Embryonic facial prominence (tissue), 1 donor: Measurements from ENCODE around the gene CAPN7.

Experiments used
- DNase-seq: peaks from one replicate; pipeline ENCODE4 v3.0.0-alpha.2; 2016; ENCODE audit errors: extremely low spot score

CAPN7 gene

DNA sequence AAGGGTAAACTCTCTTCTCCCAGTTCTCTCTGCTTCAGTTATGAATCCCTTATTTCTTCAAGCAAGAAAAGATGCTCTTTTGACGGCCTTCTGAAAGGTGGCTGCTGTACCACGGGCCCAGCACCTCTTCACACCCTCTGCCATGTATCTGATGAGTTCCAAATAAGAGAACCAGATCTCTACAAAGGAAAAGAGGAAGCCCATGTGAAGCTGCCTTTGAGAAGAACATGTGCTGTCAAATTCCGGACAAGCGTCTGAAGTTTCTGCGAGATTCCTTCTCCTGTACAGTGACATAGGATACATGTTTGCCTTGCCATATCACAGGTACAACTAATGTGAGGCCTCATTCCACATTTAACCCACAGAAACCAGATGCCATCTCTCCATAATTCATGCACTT lies 67.2 kb downstream of the CAPN7 start:
- DNase-seq, result no peak

DNA sequence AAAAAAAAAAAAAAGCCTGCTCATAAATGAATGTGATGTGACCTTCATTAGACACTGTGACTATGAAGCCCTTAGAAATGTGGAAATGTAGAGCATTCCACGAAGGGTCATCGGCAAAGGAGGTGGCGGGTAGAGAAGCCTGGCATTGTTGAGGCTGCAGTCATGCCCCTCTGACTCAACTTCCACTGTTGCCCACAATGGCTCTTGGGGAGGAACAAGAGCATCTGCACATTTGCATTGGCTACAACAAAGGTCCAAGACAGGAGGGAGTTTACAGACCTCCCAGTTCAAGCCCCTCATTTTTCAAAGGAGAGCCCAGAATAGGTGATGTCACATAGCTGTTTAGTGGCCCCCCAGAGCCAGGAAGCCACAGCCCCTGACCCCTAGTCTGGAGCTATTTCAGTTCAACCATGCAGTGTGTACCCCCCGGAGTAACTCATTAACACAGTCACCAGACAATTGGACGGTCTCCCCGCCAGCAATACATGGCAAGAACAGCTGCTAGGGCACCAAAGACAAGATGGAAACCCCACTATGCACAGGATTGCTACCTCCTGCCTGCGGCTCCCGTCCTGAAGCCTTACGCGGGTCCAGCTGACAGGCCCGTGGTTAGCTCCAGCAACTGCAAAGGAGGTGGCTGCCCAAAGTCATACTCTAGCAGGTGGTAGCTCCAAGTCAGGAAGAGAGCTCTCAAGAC lies 70.1 kb downstream of the CAPN7 start:
- DNase-seq, result no peak

DNA sequence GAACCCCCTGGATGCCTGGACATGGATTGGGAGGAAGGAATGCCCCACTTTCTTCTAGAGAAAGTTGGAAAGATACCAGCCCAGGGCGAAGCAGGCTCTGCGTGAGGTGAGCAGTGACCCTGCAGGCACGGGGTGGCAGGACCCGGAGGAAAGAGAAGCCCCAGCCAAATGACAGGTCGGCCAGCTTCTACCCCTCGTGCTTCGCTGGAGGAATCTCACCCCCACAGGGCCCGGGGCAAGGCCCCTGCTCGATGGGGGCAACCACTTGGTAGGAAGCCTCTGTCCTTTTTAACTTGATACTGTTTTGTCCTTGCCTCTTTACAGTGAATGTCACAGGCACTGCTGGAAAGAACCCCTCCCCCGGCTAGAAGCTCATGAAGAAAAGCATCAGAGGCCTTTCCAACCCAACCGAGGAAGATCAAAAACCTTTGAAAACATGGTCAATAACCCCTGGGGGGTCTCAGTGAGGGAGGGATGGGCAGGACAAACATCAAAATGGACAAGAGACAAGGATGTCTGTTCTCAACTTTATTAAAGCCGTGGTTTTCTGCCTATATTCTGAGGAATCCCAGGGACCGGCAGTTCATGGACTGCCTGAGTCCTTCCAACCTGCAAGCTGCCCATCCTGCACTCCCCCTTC lies 71.9 kb downstream of the CAPN7 start:
- DNase-seq, result no peak

DNA sequence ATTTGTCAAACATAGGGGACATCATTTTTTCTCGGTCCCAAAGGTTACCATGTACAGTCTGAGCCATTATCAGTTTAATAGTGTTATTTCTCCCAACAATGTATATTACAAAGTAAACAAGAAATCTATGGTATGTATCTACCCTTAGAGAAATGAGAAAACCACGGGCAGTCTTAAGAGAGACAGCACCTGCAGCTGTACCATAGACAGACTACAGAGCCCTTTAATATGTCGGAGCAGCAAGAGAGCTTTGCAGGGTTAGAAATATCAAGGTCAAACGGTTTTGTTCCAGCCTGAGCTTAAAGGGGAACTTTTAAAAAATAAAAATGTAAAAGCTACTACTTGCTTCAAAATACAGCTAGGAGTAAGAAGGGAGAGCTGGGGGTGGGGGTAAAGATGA lies 73.2 kb downstream of the CAPN7 start:
- DNase-seq, result no peak

DNA sequence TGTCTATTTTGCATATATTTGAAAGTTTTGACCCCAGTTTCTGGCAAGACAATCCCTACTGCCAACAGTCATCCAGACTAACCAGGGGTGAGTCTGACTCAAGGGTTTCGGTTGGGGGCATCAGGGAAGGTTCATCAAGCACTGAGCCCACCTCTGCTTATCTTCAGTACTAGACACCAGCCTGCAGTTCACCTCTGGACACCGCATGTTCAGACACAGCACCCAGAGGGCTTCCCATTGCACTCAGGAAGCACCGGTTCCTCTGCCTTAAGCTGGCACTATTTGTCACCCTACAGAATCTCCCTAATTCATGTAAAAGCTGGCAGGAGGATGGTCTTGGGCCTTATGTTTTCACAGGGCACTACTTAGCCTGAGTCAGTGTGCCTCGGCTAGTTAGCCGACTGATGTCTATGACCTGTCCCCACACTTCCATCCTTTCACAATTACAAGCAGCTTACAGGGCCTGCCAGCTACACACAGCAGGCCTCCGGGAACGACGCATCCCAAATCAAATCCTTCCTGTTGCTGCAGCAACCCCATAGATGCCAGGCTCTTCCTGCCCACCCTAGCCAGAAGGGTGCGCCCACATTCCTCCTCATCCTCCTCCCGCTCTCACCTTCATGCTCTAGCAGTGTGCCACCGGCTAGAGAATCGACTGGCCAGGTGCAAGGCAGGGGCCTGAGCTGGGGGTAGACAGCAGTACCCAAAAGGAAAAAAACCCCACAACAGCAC lies 73.8 kb downstream of the CAPN7 start:
- no peak for DNase-seq

DNA sequence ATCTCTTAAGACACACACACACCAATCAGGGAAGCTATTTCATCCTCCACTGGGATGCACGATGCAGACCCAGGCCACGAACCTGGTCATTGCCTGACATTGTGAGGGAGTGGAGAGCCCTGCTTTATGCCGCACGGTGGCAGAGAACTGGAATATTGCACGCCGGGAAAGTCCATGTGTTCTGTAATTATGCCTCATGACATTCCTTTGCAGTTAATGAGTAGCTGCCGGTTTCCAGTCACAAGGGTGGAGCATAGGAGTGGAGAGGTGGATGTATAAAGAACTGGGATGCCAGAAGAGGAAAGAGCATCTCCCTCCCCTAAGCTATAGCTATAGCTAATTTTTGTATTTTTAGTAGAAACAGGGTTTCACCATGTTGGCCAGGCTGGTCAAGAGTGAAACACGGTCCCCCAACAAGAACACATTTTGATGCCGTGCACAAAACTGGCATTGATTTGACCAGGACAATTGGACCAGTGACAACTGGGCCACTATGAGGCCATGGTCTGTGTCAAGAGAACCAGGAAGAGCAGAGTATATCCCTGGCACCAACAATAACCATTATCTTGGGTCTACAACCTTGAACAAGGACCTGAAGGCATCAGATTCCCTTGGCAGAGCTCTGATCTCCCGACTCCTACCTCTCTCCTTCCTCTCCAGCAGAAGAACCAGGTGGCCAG lies 74.9 kb downstream of the CAPN7 start:
- DNase-seq, result no peak

DNA sequence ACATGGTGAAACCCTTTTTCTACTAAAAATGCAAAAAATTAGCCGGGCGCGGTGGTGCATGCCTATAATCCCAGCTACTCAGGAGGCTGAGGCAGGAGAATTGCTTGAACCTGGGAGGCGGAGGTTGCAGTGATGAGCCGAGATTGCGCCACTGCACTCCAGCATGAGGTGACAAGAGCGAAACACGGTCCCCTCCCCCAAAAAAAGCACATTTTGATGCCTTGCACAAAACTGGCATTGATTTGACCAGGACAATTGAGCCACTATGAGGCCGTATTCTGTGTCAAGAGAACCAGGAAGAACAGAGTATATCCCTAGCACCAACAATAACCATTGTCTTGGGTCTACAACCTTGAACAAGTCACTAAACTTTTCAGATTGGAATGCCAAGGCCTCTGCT lies 75.8 kb downstream of the CAPN7 start:
- no peak for DNase-seq

DNA sequence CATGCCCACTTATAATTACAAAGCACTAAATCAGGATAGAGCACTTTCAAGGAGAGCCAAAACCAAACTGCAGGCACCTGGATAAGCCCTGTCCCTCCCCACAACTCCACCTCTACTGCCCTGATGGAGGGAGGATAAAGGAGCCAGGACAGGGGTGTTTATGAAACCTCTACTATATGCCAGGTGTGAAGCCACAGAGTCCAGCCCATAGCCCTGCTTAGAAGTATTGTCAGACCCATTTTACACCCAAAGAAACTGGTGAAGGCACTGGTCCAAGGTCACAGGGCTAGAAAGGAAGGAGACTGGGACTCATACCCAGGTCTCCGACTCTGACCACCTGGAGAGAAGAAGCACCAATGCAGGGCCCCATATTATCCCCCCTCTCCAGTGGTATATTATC lies 77.7 kb downstream of the CAPN7 start:
- no peak for DNase-seq

DNA sequence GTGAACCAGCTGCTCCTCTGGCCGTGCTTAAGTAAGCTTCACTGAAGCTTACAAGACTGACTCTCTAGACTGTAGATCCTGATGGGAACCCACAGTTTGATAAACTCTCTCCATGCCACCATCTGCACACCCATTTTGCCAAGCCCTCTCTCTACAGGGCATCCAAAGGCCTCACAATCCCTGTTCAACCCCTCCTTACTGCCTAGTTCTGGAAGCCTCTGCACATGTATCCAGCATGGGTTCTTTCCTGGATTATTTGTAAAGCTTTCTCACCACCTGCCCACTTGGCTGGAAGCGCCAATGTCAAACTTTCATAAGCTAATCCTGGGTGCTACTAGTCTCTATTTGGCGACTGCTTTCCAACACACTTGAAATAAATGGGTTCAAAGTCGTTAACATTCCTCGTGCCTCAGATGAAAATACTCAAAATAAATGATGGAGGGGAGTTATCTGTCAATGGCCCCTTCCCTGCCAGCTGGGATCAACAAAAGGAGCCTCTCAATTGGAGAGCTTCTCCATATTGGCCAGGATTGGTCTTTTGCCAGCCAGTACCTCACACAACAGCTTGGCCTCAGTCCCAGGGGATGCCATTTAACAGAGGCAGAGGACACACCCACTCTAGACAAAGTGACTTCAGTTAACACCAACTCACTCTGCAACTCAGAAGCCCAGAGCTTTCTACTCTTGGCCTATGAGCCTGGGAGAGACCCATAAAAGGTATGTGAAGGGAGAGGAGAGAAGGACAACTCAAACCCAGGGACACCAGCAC lies 78.3 kb downstream of the CAPN7 start:
- DNase-seq, result no peak

DNA sequence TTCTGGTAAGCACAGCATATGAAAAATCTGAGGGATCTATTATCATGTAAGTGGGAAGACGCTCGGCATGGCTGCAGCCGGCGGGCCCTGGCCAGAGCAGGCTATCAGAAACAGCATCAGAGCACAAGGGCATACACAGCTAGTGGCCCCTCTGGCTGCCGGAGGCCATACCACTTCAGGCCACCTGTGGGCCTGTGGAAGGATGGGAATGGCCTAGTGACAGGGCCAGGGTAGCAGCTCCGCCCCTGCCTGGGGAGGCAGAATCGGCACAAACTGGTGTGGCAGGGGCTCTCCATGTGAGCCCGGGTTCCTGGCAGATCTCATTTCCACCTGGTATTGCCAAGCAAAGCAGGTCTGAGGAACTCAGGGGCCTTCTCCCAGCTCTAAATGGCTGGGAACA lies 80.0 kb downstream of the CAPN7 start:
- no peak for DNase-seq

DNA sequence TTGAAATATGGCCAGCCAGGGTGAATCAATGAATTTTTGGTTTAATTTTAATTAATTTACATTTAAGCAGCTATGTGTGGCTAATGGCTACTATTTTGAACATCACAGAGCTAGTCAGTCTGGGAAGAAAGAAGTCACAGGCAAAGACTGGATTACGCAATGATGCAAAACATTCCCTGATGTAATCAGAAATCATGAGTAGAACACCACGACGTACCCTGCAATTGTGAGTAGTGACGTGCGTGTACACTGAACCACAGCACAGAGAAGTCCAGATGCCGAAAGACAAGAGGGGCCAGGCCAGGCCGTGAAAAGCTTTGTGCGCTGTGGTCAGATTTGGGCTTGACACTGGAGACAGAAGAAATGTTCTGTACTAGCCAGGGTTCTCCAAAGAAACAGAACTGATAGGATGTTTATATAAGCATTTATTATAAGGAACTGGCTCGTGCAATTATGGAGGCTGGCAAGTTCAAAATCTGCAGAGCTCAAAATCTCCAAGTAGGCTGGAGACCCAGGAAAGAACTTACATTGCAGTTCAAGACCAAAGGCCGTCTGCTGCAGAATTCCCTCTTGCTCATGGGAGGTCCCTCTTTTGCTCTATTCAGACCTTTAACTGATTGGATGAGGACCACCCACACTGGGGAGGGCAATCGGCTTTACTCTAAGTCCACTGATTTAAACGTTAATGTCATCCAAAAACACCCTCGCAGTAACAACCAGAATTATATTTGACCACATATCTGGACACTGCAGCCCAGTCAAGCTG lies 81.7 kb downstream of the CAPN7 start:
- DNase-seq, result no peak

DNA sequence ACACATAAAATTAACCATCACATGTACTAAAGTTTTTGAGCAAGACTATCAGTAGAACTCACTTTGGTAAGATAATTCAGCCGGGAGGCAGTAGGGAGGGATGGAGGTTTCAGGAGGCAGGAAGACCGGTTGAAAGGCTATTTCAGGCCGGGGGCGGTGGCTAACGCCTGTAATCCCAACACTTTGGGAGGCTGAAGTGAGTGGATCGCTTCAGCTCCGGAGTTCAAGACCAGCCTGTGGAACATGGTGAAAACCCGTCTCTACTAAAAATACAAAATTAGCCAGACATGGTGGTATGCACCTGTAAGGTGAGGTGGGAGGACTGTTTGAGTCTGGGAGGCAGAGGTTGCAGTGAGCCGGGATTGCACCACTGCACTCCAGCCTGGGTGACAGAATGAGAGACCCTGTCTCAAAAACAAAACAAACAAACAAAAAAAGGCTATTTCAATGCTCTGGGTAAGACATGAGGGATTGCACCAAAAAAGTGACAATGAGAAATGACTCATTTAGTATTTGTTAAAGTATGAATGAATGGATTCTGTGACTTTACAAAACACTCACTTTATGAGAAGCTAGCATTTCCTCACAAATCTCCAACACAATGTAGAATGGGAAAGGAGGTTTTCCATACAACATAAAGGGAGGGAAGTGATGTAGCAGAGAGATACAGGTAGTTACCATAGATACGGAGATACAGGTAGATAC lies 82.4 kb downstream of the CAPN7 start:
- DNase-seq, result no peak

DNA sequence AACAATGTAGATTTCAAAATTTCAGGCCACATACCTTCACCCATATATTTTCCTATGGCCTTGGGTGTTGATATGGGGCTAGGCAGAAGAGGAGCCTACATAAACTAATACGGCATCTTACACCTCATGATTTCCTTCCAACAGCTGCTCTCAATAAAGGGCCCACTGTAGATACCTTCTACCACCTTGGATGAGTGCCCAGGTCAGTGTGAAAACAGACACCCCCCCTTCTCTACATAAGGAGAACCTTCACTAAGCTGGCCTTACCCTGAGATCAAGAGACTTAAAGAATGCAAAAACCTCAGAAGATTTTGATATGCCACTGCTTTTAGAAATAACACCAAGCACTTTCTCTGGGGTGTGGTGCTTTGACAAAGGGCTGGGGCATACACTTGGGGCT lies 83.6 kb downstream of the CAPN7 start:
- DNase-seq, result no peak

DNA sequence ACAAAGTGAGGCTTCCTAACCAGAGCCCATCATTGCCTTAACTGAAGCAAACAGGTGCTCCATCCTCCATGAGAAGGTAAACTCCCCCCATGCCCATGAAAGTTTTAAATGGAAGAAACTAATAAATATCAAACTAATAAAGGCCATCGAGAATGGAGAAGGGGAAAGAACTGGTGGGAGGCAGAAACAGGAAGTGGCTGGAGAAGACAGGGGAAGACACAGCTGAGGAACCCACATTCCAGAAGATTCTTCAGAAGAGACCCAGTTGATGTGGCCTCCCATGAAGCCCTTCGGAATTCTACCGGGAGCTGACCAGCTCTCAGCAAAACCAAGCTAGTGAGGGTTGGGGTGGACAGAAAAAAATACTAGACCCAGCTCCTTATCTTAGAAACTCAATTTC lies 84.7 kb downstream of the CAPN7 start:
- DNase-seq, result no peak

DNA sequence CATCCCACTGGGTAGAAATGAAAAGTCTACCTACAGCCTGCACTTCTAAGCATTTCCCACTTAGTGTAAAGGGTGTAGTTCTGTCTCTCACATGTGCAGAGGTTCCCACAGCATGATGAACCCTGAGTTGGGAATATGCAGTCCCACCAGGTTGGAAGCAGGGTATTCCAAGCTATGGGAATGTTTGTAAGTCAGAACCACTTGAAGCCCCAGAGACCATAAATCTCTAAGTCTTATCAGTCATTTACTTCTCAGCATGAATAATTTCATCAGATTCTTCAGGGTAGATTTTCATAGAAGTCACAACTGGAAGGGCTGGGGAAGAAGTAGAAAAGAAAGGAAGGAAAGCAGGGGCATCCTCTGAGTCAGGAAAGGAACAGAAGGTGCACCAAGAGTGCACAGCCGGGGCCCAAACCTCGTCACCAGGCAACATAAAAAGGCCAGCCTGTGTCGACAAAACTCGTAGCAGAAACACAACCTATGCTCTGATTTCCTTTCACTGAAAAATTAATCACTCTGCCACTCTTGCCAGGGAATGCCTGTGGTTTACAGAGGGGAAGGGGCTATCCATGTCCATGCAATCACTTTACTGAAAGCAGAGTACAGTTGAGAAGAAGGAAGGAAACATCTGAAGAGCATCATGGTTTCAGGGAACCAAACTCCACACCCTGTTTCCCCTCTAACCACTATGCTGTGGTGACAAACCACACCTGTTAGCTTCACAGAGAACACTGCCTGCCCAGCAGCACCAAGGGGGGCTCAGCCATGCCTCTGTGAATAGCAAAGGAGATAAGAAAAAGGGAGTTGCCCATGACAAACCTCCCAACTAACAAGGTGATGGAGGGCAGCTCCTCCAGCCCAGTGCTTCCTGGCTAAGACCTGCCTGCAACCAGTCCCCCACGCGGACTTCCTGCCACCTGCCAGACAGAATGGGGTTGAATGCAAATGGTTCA lies 85.8 kb downstream of the CAPN7 start:
- DNase-seq, result no peak

DNA sequence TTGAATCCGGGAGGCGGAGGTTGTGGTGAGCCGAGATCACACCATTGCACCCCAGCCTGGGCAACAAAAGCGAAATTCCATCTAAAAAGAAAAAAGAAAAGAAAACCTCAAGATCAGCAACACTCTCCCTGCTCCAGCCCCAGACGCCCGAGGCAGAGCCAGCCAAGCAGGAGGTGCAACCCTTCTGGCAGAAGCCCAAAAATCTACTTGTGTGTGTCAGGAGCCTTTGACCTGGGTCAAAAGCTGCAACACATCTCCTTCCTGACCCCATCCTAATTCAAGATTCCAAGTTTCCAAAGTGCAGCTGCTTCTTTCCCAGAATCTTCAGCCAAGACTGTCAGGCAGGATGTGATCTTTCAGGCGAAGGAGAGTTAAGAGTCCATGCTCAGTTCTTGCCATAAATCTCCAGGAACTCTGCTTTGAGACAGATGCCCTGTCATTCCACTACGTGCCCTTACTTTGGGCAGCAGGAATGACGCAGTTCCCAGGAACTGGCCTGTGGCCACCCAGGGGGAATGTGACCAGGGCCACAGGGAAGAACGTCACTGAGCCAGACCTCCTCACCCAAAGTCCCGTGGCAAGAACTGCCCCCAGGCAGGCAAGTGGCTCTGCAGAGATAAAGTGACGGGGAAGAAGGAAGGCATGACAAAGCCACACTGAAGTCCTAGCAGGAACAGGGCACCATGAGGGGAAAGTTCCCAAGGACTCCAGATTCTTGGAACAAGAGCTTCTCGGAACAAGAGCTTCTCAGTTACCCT lies 86.9 kb downstream of the CAPN7 start:
- DNase-seq, result no peak

DNA sequence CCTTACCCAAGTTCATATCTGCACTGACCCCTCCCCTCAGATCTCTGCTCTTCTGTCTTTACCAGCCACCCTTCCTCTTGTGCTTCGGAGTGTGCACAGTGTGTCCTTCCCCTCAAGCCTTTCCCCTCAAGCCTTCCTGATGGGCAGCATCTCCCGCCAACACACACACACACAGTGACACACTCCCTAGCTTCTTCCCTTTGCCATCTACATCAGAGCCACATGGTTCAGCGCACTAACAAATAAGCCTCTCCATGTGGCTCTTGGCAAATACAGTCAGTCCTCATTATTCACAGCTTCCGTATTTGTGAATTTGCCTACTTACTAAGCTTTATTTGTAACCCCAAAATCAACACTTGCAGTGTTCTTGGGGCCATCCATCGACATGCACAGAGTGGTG lies 88.9 kb downstream of the CAPN7 start:
- no peak for DNase-seq

DNA sequence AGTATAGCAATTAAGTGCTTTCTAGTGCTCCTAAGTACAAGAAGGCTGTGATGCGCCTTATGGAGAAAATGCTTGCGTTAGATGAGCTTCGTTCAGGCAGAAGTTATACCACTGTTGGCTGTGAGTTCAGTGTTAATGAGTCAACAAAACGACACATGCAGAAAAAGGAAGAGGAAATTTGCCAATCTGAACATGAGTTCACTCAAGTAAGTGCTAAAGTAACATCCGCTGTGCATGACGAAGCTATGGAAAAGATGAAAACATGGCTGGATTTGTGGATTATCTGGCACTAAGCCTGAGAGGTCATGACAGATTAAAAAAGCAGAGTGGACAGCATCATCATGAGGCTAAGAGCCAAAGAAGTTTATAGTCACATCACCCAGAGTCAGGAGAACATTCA lies 89.5 kb downstream of the CAPN7 start:
- no peak for DNase-seq
